Hematopoietic multipotent progenitor cell treated with erythropoietin and hydrocortisone succinate and interleukin-3 and kit ligand, for 17 days (in vitro differentiated cells): ENCODE results near the gene NMT1.
A peak's percentile ranks its signal among the peaks of the same experiment; 100 is the strongest.
"Not testable (repeated sequence)": the region's sequence is repeated elsewhere in the genome, so short reads cannot be mapped to it uniquely, and the experiment has no call there.

Experiments used
- DNase-seq: peaks from one replicate; pipeline ENCODE4 v3.0.0-alpha.2; 2015; ENCODE audit warnings: low spot score

Gene NMT1

GRCh38 chr17:45120558-45120957 lies 59.4 kb downstream of the NMT1 start:
- no peak for DNase-seq

GRCh38 chr17:45121055-45121454 lies 59.9 kb downstream of the NMT1 start:
- no peak for DNase-seq

GRCh38 chr17:45123076-45123770 lies 62.1 kb downstream of the NMT1 start:
- DNase-seq: no peak

GRCh38 chr17:45123930-45124796 lies 63.0 kb downstream of the NMT1 start:
- no peak for DNase-seq

- DNase-seq: not testable (repeated sequence)
Measured at GRCh38 chr17:45124797-45125122, 63.6 kb downstream of the NMT1 start.

- DNase-seq: no peak
Measured at GRCh38 chr17:45125509-45125908, 64.4 kb downstream of the NMT1 start.

GRCh38 chr17:45127207-45127547 lies 66.1 kb downstream of the NMT1 start:
- DNase-seq: no peak

- DNase-seq: no peak
Measured at GRCh38 chr17:45127548-45128300, 66.6 kb downstream of the NMT1 start.

GRCh38 chr17:45128331-45128730 lies 67.2 kb downstream of the NMT1 start:
- DNase-seq: no peak

- DNase-seq: no peak
Measured at GRCh38 chr17:45128989-45129388, 67.9 kb downstream of the NMT1 start.

GRCh38 chr17:45129426-45129939 lies 68.4 kb downstream of the NMT1 start:
- no peak for DNase-seq

- DNase-seq: no peak
Measured at GRCh38 chr17:45129940-45130680, 69.0 kb downstream of the NMT1 start.

- DNase-seq: no peak
Measured at GRCh38 chr17:45130681-45131615, 69.8 kb downstream of the NMT1 start.

GRCh38 chr17:45131616-45132319 lies 70.7 kb downstream of the NMT1 start:
- DNase-seq: peak; percentile 63

GRCh38 chr17:45132320-45132571 lies 71.1 kb downstream of the NMT1 start, which contains the start of gene PLCD3:
Gene PLCD3, minus strand, starts transcription at chr17:45132515. Its CDS starts 105 bp downstream, at chr17:45132410.
- DNase-seq: no peak

- DNase-seq: peak; percentile 78
Measured at GRCh38 chr17:45132572-45133463, 71.7 kb downstream of the NMT1 start.

- DNase-seq: peak; percentile 99
Measured at GRCh38 chr17:45135192-45135977, 74.3 kb downstream of the NMT1 start, which contains the start of gene ACBD4. Gene ACBD4, plus strand, starts transcription at chr17:45135687. Its CDS starts 458 bp downstream, at chr17:45136145.
